ENCODE data around the gene REEP6.

The REEP6 gene

GRCh38 chr19:1514986-1515721 lies 24.2 kb downstream of the REEP6 start:
- no peak for TF ChIP-seq CREB1 (IDR thresholded peaks at IDR 0.05; ENCODE audit: low read depth)
- no peak for TF ChIP-seq RAD21 (IDR thresholded peaks at IDR 0.05; ENCODE audit: low read depth)
- TF ChIP-seq USF1 (IDR thresholded peaks at IDR 0.05) = no peak
- no peak for TF ChIP-seq YY1 (IDR thresholded peaks at IDR 0.05; ENCODE audit: low read depth)
- TF ChIP-seq NFIC (IDR thresholded peaks at IDR 0.05) = no peak
- TF ChIP-seq TEAD4 (IDR thresholded peaks at IDR 0.05) = no peak
- TF ChIP-seq TAF1 (IDR thresholded peaks at IDR 0.05; ENCODE audit: low read depth) = no peak
- no peak for TF ChIP-seq EP300 (IDR thresholded peaks at IDR 0.05; ENCODE audit: borderline replicate concordance)
- no peak for TF ChIP-seq REST (IDR thresholded peaks at IDR 0.05; ENCODE audit: low read depth)
- TF ChIP-seq CEBPB (IDR thresholded peaks at IDR 0.05) = no peak
- TF ChIP-seq TCF12 (IDR thresholded peaks at IDR 0.05; ENCODE audit: low read depth) = no peak
- TF ChIP-seq ZBTB7A (IDR thresholded peaks at IDR 0.05; ENCODE audit: low read depth) = no peak
- TF ChIP-seq FOXM1 (IDR thresholded peaks at IDR 0.05; ENCODE audit: borderline replicate concordance, low read depth) = no peak
- TF ChIP-seq MAX (IDR thresholded peaks at IDR 0.05) = no peak
- no peak for TF ChIP-seq EGR1 (IDR thresholded peaks at IDR 0.05)

- TF ChIP-seq ZBTB7A (IDR thresholded peaks at IDR 0.05; ENCODE audit: low read depth) = no peak
- peak; percentile 78 for TF ChIP-seq USF1 (IDR thresholded peaks at IDR 0.05)
These were observed 25.4 kb downstream of the REEP6 start for GRCh38 chr19:1516395-1516753.

GRCh38 chr19:1518471-1518870 lies 27.5 kb downstream of the REEP6 start:
- no peak for TF ChIP-seq FOXM1 (IDR thresholded peaks at IDR 0.05; ENCODE audit: borderline replicate concordance, low read depth)

GRCh38 chr19:1520203-1520780 lies 29.3 kb downstream of the REEP6 start:
- TF ChIP-seq ZBTB7A (IDR thresholded peaks at IDR 0.05; ENCODE audit: low read depth) = no peak
- no peak for TF ChIP-seq TAF1 (IDR thresholded peaks at IDR 0.05; ENCODE audit: low read depth)

- no peak for TF ChIP-seq TAF1 (IDR thresholded peaks at IDR 0.05; ENCODE audit: low read depth)
- no peak for TF ChIP-seq TCF12 (IDR thresholded peaks at IDR 0.05; ENCODE audit: low read depth)
These were observed 30.7 kb downstream of the REEP6 start for GRCh38 chr19:1521636-1522035.

- no peak for TF ChIP-seq MAX (IDR thresholded peaks at IDR 0.05)
- TF ChIP-seq CEBPB (IDR thresholded peaks at IDR 0.05) = no peak
- no peak for TF ChIP-seq ZBTB7A (IDR thresholded peaks at IDR 0.05; ENCODE audit: low read depth)
- no peak for TF ChIP-seq EP300 (IDR thresholded peaks at IDR 0.05; ENCODE audit: borderline replicate concordance)
- TF ChIP-seq USF1 (IDR thresholded peaks at IDR 0.05) = no peak
- TF ChIP-seq TAF1 (IDR thresholded peaks at IDR 0.05; ENCODE audit: low read depth) = no peak
- no peak for TF ChIP-seq YY1 (IDR thresholded peaks at IDR 0.05; ENCODE audit: low read depth)
These were observed 31.1 kb downstream of the REEP6 start for GRCh38 chr19:1522061-1522460.

GRCh38 chr19:1522838-1523237 lies 31.9 kb downstream of the REEP6 start:
- TF ChIP-seq ZBTB7A (IDR thresholded peaks at IDR 0.05; ENCODE audit: low read depth) = no peak
- TF ChIP-seq USF1 (IDR thresholded peaks at IDR 0.05) = peak; percentile 46; the same call in 1 of the 2 replicates
- no peak for TF ChIP-seq YY1 (IDR thresholded peaks at IDR 0.05; ENCODE audit: low read depth)
